ENCODE results near the gene MINDY2.
"Not testable (repeated sequence)": the region's sequence is repeated elsewhere in the genome, so short reads cannot be mapped to it uniquely, and the experiment has no call there.

The MINDY2 gene

GRCh38 chr15:58882243-58882642 lies 111.1 kb downstream of the MINDY2 start:
- no CpG with 5 or more reads among the region's 4 CpGs for WGBS (ENCODE audit: insufficient coverage, insufficient read length)
- Histone ChIP-seq H3K27ac (ENCODE audit: low read length) (no peak overlapping the region), H3K27me3 (ENCODE audit: control insufficient read depth, insufficient read depth, low read length) (no peaks in the 10 kb centered on the region)

GRCh38 chr15:58883926-58884325 lies 112.8 kb downstream of the MINDY2 start:
- H3K4me1 ChIP-seq (ENCODE audit: control insufficient read depth, insufficient read depth, low read length); H3K9me3 ChIP-seq (ENCODE audit: control insufficient read depth, insufficient read depth, low read length); H3K4me3 ChIP-seq (ENCODE audit: low read length); H3K27ac ChIP-seq (ENCODE audit: low read length); DNase-seq (ENCODE audit: low read depth, low spot score); H3K27me3 ChIP-seq (ENCODE audit: control insufficient read depth, insufficient read depth, low read length): not testable (repeated sequence)
- no CpG with 5 or more reads among the region's 3 CpGs for WGBS (ENCODE audit: insufficient coverage, insufficient read length)
- peaks cover 49% of the 10 kb centered on the region for H3K36me3 ChIP-seq (ENCODE audit: control insufficient read depth, insufficient read depth, low read length)

More at GRCh38 chr15:58882243-58882642, 111.1 kb downstream of the MINDY2 start:
- Histone ChIP-seq H3K36me3 (ENCODE audit: control insufficient read depth, insufficient read depth, low read length) (peaks cover 41% of the 10 kb centered on the region), H3K9me3 (ENCODE audit: control insufficient read depth, insufficient read depth, low read length) (no peaks in the 10 kb centered on the region), H3K4me3 (ENCODE audit: low read length) (no peak overlapping the region), H3K4me1 (ENCODE audit: control insufficient read depth, insufficient read depth, low read length) (no peaks in the 10 kb centered on the region)
- DNase-seq (ENCODE audit: low read depth, low spot score), result no peak

- Histone ChIP-seq H3K4me3 (ENCODE audit: low read length) (no peak overlapping the region), H3K36me3 (ENCODE audit: control insufficient read depth, insufficient read depth, low read length) (peaks cover 35% of the 10 kb centered on the region), H3K9me3 (ENCODE audit: control insufficient read depth, insufficient read depth, low read length) (no peaks in the 10 kb centered on the region), H3K4me1 (ENCODE audit: control insufficient read depth, insufficient read depth, low read length) (no peaks in the 10 kb centered on the region), H3K27me3 (ENCODE audit: control insufficient read depth, insufficient read depth, low read length) (no peaks in the 10 kb centered on the region), H3K27ac (ENCODE audit: low read length) (no peak overlapping the region)
- whole genome bisulfite sequencing (ENCODE audit: insufficient coverage, insufficient read length), result no CpG with 5 or more reads among the region's 12 CpGs
- no peak for DNase-seq (ENCODE audit: low read depth, low spot score)
Observed at GRCh38 chr15:58886921-58887320, 115.8 kb downstream of the MINDY2 start.

- Histone ChIP-seq H3K4me1 (ENCODE audit: control insufficient read depth, insufficient read depth, low read length) (no peaks in the 10 kb centered on the region), H3K27ac (ENCODE audit: low read length) (no peak overlapping the region), H3K27me3 (ENCODE audit: control insufficient read depth, insufficient read depth, low read length) (no peaks in the 10 kb centered on the region), H3K4me3 (ENCODE audit: low read length) (no peak overlapping the region), H3K36me3 (ENCODE audit: control insufficient read depth, insufficient read depth, low read length) (peaks cover 26% of the 10 kb centered on the region; the same call in 1 of the 2 replicates), H3K9me3 (ENCODE audit: control insufficient read depth, insufficient read depth, low read length) (no peaks in the 10 kb centered on the region)
- WGBS (ENCODE audit: insufficient coverage, insufficient read length), result no CpG with 5 or more reads among the region's 7 CpGs
- no peak for DNase-seq (ENCODE audit: low read depth, low spot score)
Observed at GRCh38 chr15:58889363-58889762, 118.3 kb downstream of the MINDY2 start.

GRCh38 chr15:58898150-58898680 lies 127.1 kb downstream of the MINDY2 start:
- H3K4me1 ChIP-seq (ENCODE audit: control insufficient read depth, insufficient read depth, low read length), result no peaks in the 10 kb centered on the region
- no peak for DNase-seq (ENCODE audit: low read depth, low spot score)
- peaks cover 14% of the 10 kb centered on the region; the same call in 1 of the 2 replicates for H3K36me3 ChIP-seq (ENCODE audit: control insufficient read depth, insufficient read depth, low read length)
- no peak overlapping the region for H3K4me3 ChIP-seq (ENCODE audit: low read length)
- H3K27ac ChIP-seq (ENCODE audit: low read length), result no peak overlapping the region
- WGBS (ENCODE audit: insufficient coverage, insufficient read length), result no CpG with 5 or more reads among the region's 1 CpG
- no peaks in the 10 kb centered on the region for H3K27me3 ChIP-seq (ENCODE audit: control insufficient read depth, insufficient read depth, low read length)
- H3K9me3 ChIP-seq (ENCODE audit: control insufficient read depth, insufficient read depth, low read length), result no peaks in the 10 kb centered on the region

- no peaks in the 10 kb centered on the region for H3K9me3 ChIP-seq (ENCODE audit: control insufficient read depth, insufficient read depth, low read length)
- H3K36me3 ChIP-seq (ENCODE audit: control insufficient read depth, insufficient read depth, low read length), result peaks cover 14% of the 10 kb centered on the region; the same call in 1 of the 2 replicates
- no peak overlapping the region for H3K4me3 ChIP-seq (ENCODE audit: low read length)
Observed at GRCh38 chr15:58900631-58901030, 129.5 kb downstream of the MINDY2 start.

GRCh38 chr15:58908550-58909309 lies 137.6 kb downstream of the MINDY2 start:
- whole genome bisulfite sequencing (ENCODE audit: insufficient coverage, insufficient read length), result no CpG with 5 or more reads among the region's 6 CpGs
- H3K4me1 ChIP-seq (ENCODE audit: control insufficient read depth, insufficient read depth, low read length), result no peaks in the 10 kb centered on the region
- H3K4me3 ChIP-seq (ENCODE audit: low read length), result no peak overlapping the region
- no peaks in the 10 kb centered on the region for H3K9me3 ChIP-seq (ENCODE audit: control insufficient read depth, insufficient read depth, low read length)
- no peak overlapping the region for H3K27ac ChIP-seq (ENCODE audit: low read length)
- DNase-seq (ENCODE audit: low read depth, low spot score), result no peak
- H3K36me3 ChIP-seq (ENCODE audit: control insufficient read depth, insufficient read depth, low read length), result no peaks in the 10 kb centered on the region; the same call in 1 of the 2 replicates
- H3K27me3 ChIP-seq (ENCODE audit: control insufficient read depth, insufficient read depth, low read length), result no peaks in the 10 kb centered on the region

More at GRCh38 chr15:58900631-58901030, 129.5 kb downstream of the MINDY2 start:
- Histone ChIP-seq H3K27ac (ENCODE audit: low read length) (no peak overlapping the region), H3K4me1 (ENCODE audit: control insufficient read depth, insufficient read depth, low read length) (no peaks in the 10 kb centered on the region), H3K27me3 (ENCODE audit: control insufficient read depth, insufficient read depth, low read length) (no peaks in the 10 kb centered on the region)
- no peak for DNase-seq (ENCODE audit: low read depth, low spot score)
- no CpG with 5 or more reads among the region's 3 CpGs for WGBS (ENCODE audit: insufficient coverage, insufficient read length)

- no peaks in the 10 kb centered on the region for H3K27me3 ChIP-seq (ENCODE audit: control insufficient read depth, insufficient read depth, low read length)
- DNase-seq (ENCODE audit: low read depth, low spot score), result no peak
Observed at GRCh38 chr15:58909616-58910015, 138.5 kb downstream of the MINDY2 start.

GRCh38 chr15:58910456-58910855 lies 139.4 kb downstream of the MINDY2 start:
- no CpG with 5 or more reads among the region's 4 CpGs for WGBS (ENCODE audit: insufficient coverage, insufficient read length)
- Histone ChIP-seq H3K9me3 (ENCODE audit: control insufficient read depth, insufficient read depth, low read length) (no peaks in the 10 kb centered on the region), H3K27ac (ENCODE audit: low read length) (no peak overlapping the region), H3K27me3 (ENCODE audit: control insufficient read depth, insufficient read depth, low read length) (no peaks in the 10 kb centered on the region), H3K4me1 (ENCODE audit: control insufficient read depth, insufficient read depth, low read length) (no peaks in the 10 kb centered on the region), H3K36me3 (ENCODE audit: control insufficient read depth, insufficient read depth, low read length) (peaks cover 3% of the 10 kb centered on the region), H3K4me3 (ENCODE audit: low read length) (no peak overlapping the region)
- DNase-seq (ENCODE audit: low read depth, low spot score), result no peak

More at GRCh38 chr15:58909616-58910015, 138.5 kb downstream of the MINDY2 start:
- Histone ChIP-seq H3K4me3 (ENCODE audit: low read length) (no peak overlapping the region), H3K36me3 (ENCODE audit: control insufficient read depth, insufficient read depth, low read length) (no peaks in the 10 kb centered on the region; the same call in 1 of the 2 replicates), H3K9me3 (ENCODE audit: control insufficient read depth, insufficient read depth, low read length) (no peaks in the 10 kb centered on the region), H3K4me1 (ENCODE audit: control insufficient read depth, insufficient read depth, low read length) (no peaks in the 10 kb centered on the region), H3K27ac (ENCODE audit: low read length) (no peak overlapping the region)
- whole genome bisulfite sequencing (ENCODE audit: insufficient coverage, insufficient read length), result no CpG with 5 or more reads among the region's 1 CpG

All from iPS DF 6.9 (cell line).